HL-60 (cell line): ENCODE results near the gene CDK17.

Experiments used
- POLR2AphosphoS5 ChIP-seq: IDR thresholded peaks from 2 replicates; pipeline ENCODE4 v1.6.1; 2012; ENCODE audit warnings: low read depth
- TF ChIP-seq, protein P1 (sequence below): IDR thresholded peaks from one replicate; pipeline ENCODE4 v1.5.1; 2011; ENCODE audit warnings: low read length, control low read depth, inconsistent platforms; ENCODE audit not compliant: insufficient read depth

DNA sequence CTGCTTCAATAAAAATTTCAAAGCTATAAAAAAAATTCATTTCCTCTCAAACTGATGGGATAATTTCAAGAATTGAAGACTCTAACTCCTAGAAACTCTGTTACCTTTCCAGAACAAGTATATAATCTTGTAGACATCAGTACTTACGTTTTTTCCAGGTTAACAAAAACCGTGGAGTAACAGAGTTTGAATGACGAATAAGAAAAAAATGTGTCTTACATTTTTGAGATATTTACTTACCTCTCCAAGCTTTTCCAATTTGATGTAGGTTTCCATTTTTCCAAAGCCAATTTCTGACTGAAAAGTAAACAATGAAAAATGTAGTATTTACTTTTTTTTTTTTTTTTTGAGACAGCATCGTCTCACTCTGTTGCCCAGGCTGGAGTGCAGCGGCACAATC, 100.2 kb downstream of the CDK17 start:
- TF ChIP-seq, protein P1, sequence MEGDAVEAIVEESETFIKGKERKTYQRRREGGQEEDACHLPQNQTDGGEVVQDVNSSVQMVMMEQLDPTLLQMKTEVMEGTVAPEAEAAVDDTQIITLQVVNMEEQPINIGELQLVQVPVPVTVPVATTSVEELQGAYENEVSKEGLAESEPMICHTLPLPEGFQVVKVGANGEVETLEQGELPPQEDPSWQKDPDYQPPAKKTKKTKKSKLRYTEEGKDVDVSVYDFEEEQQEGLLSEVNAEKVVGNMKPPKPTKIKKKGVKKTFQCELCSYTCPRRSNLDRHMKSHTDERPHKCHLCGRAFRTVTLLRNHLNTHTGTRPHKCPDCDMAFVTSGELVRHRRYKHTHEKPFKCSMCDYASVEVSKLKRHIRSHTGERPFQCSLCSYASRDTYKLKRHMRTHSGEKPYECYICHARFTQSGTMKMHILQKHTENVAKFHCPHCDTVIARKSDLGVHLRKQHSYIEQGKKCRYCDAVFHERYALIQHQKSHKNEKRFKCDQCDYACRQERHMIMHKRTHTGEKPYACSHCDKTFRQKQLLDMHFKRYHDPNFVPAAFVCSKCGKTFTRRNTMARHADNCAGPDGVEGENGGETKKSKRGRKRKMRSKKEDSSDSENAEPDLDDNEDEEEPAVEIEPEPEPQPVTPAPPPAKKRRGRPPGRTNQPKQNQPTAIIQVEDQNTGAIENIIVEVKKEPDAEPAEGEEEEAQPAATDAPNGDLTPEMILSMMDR = no peak
- no peak for TF ChIP-seq POLR2AphosphoS5
